HL-60 (cell line): ENCODE results near the gene TBC1D4.
"Not testable (repeated sequence)": the region's sequence is repeated elsewhere in the genome, so short reads cannot be mapped to it uniquely, and the experiment has no call there.

Source experiments
- DNase-seq, 2 experiments: peaks; one replicate each; pipeline ENCODE4 v3.0.0-alpha.2; 2010 to 2020; ENCODE audit warnings: low read depth in 1 of 2, low spot score in 1 of 2
- H3K27ac ChIP-seq: fragments of 250-450 bp; sonication (Bioruptor Pico); replicated peaks from 2 replicates; pipeline ENCODE4 v1.5.1; 2020; ENCODE audit warnings: mild to moderate bottlenecking, moderate library complexity
- H3K27me3 ChIP-seq: fragments of 250-450 bp; sonication (Bioruptor Pico); 2 replicates; pipeline ENCODE4 v1.5.1; 2021; ENCODE audit warnings: mild to moderate bottlenecking, moderate library complexity; ENCODE audit not compliant: insufficient read depth, poor library complexity, severe bottlenecking
- H3K4me3 ChIP-seq: replicated peaks from 2 replicates; pipeline ENCODE4 v1.5.1; 2011; ENCODE audit warnings: mild to moderate bottlenecking, control low read depth, low read length; ENCODE audit not compliant: insufficient read depth
- GABPA ChIP-seq: IDR thresholded peaks from 2 replicates; pipeline ENCODE4 v1.6.1; 2012; ENCODE audit warnings: low read depth
- POLR2AphosphoS5 ChIP-seq: IDR thresholded peaks from 2 replicates; pipeline ENCODE4 v1.6.1; 2012; ENCODE audit warnings: low read depth
- REST ChIP-seq: IDR thresholded peaks from 2 replicates; pipeline ENCODE4 v1.6.1; 2012; ENCODE audit warnings: low read depth; ENCODE audit not compliant: insufficient replicate concordance
- SPI1 ChIP-seq: IDR thresholded peaks from 2 replicates; pipeline ENCODE4 v1.6.1; 2012; ENCODE audit warnings: low read depth, mild to moderate bottlenecking, borderline replicate concordance
- TF ChIP-seq, protein P1 (sequence below): IDR thresholded peaks from one replicate; pipeline ENCODE4 v1.5.1; 2011; ENCODE audit warnings: low read length, control low read depth, inconsistent platforms; ENCODE audit not compliant: insufficient read depth

Gene TBC1D4

GRCh38 chr13:75440100-75440499, 41.9 kb downstream of the TBC1D4 start:
- no peak for TF ChIP-seq SPI1
- TF ChIP-seq, protein P1, sequence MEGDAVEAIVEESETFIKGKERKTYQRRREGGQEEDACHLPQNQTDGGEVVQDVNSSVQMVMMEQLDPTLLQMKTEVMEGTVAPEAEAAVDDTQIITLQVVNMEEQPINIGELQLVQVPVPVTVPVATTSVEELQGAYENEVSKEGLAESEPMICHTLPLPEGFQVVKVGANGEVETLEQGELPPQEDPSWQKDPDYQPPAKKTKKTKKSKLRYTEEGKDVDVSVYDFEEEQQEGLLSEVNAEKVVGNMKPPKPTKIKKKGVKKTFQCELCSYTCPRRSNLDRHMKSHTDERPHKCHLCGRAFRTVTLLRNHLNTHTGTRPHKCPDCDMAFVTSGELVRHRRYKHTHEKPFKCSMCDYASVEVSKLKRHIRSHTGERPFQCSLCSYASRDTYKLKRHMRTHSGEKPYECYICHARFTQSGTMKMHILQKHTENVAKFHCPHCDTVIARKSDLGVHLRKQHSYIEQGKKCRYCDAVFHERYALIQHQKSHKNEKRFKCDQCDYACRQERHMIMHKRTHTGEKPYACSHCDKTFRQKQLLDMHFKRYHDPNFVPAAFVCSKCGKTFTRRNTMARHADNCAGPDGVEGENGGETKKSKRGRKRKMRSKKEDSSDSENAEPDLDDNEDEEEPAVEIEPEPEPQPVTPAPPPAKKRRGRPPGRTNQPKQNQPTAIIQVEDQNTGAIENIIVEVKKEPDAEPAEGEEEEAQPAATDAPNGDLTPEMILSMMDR = no peak
- TF ChIP-seq REST = no peak
- no peak for TF ChIP-seq GABPA
- no peak for TF ChIP-seq POLR2AphosphoS5
- H3K27ac ChIP-seq = no peak overlapping the region
- no peak for DNase-seq

DNA sequence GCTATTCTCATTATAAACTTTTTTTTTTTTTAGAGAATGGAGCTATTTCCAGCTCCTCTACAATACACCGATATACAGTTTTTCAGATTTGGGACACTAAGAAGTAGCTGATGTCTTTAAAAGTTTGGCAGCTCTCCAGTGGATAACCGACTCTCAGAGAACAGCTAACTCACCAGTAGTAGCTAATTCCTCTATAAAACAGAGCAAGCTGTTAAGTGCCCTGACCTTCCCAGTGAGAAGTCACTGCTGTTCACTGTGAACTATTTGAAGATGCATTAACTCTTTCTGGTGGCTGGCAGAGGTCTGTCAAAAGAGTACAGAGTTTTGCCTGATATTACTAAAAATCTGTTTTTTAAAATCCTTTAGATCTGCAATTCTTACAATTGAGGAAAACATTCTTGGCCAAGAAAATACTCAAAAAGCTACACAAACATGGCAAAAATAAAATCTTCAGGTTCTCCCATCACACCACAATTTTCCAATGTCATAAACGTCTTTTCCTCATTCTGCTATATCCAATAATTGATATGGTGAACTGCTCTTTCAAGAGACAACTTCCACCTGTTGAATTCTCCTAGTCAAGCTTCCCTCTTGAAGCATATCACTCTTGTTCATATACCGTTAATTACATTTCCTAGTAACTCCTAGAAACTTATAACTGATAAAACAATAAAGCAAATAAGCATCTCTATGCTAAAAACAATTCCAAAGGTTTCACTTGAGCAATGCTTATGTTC, 44.2 kb downstream of the TBC1D4 start:
- no peak for DNase-seq
- no peak overlapping the region for H3K27ac ChIP-seq
- H3K27me3 ChIP-seq = no peaks in the 10 kb centered on the region
- H3K4me3 ChIP-seq = no peak overlapping the region
- TF ChIP-seq POLR2AphosphoS5 (no peak), SPI1 (no peak), GABPA (no peak), REST (no peak)
- TF ChIP-seq, protein P1 = no peak

More at GRCh38 chr13:75440100-75440499, 41.9 kb downstream of the TBC1D4 start:
- Histone ChIP-seq H3K27me3 (no peaks in the 10 kb centered on the region), H3K4me3 (no peak overlapping the region)

DNA sequence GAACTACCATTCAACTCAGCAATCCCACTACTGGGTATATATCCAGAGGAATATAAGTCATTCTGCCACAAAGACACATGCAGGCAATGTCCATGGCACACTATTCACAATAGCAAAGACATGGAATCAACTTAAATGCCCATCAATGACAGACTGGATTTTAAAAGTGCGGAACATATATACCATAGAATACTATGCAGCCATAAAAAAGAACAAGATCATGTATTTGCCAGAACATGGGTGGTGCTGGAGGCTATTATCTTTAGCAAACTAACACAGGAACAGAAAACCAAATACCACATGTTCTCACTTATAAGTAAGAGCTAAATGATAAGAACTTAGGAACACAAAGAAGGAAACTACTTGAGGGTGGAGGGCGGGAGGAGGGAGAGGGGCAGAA, 47.8 kb downstream of the TBC1D4 start:
- not testable (repeated sequence) for H3K4me3 ChIP-seq, DNase-seq, H3K27me3 ChIP-seq, H3K27ac ChIP-seq

DNA sequence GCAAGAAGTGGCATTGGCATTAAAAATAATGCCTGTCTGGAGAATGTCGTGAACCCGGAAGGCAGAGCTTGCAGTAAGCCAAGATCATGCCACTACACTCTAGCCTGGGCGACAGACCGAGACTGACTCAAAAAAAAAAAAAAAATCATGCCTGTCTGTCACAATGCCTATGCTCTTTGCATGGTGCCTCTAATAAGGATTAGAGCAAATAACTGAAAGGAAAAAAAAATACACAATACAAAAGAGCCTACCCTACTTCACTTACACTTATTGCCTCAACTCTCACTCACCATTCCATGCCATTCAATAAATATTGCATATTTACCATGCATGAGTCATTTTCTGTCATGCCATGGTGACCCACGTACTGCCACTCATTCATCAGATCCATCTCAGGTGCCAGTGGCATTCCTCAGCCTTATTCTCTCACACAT, 49.1 kb downstream of the TBC1D4 start:
- DNase-seq = no peak
- Histone ChIP-seq H3K4me3 (no peak overlapping the region), H3K27me3 (no peaks in the 10 kb centered on the region), H3K27ac (no peak overlapping the region)
- TF ChIP-seq SPI1 (no peak), REST (no peak), POLR2AphosphoS5 (no peak), GABPA (no peak)
- TF ChIP-seq, protein P1 = no peak
